Neural cell (in vitro differentiated cells): ENCODE data around the gene SLC25A47.

Experiments
- EP300 ChIP-seq: fragments of 450-650 bp; conservative IDR thresholded peaks from 2 replicates; pipeline ENCODE4 v1.6.1; 2014; ENCODE audit warnings: antibody characterized with exemption, mild to moderate bottlenecking, moderate library complexity; ENCODE audit not compliant: poor library complexity, severe bottlenecking
- EZH2 ChIP-seq: fragments of 200-600, 300-800 bp; shearing (Covaris generic), sonication (generic); IDR thresholded peaks from 2 replicates; pipeline ENCODE4 v1.6.1; 2014; ENCODE audit warnings: antibody characterized with exemption, low read length, borderline replicate concordance, mild to moderate bottlenecking; ENCODE audit not compliant: insufficient read depth, poor library complexity, severe bottlenecking
- POLR2AphosphoS5 ChIP-seq: IDR thresholded peaks from 2 replicates; pipeline ENCODE4 v1.6.1; 2012
- TAF1 ChIP-seq: IDR thresholded peaks from 2 replicates; pipeline ENCODE4 v1.6.1; 2012; ENCODE audit warnings: low read depth
- TF ChIP-seq, protein P1 (sequence below): fragments of 450-650 bp; IDR thresholded peaks from 2 replicates; pipeline ENCODE4 v1.5.1; 2014; ENCODE audit warnings: antibody characterized with exemption, mild to moderate bottlenecking, moderate library complexity; ENCODE audit not compliant: poor library complexity, severe bottlenecking

DNA sequence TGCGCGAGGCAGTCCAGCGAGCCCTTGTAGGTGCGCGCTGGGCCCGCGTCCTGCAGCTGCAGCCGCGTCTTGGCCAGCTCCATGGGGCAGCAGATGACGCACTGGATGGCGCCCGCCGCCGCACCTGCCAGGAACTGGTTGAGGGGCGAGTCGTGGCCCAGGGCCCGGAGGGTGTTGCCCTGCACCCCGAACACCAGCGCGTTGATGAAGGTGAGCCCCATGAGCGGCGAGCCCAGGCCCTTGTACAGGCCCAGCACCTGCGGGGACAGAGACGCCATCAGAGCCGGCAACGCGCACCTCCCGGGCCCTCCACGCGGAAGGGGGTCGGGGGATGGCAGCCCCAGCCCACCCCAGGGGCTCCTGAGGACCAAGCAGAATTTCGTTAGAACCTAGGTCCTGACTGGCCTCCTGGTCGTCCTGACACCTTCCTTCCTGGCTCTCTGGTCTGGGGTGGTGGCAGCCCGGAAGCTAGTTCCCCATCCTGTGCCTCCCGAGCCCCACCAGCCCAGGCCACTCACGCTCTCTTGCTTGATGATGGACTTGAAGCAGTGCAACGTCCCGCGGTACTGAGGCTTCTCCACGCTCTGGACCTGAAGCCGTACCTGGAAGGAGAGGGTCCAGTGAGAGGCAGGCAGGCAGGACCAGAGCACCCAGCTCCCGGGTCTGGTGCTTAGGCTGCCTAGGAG is 30.2 kb upstream of the SLC25A47 start:
- TF ChIP-seq EP300 = no peak
- TF ChIP-seq, protein P1, sequence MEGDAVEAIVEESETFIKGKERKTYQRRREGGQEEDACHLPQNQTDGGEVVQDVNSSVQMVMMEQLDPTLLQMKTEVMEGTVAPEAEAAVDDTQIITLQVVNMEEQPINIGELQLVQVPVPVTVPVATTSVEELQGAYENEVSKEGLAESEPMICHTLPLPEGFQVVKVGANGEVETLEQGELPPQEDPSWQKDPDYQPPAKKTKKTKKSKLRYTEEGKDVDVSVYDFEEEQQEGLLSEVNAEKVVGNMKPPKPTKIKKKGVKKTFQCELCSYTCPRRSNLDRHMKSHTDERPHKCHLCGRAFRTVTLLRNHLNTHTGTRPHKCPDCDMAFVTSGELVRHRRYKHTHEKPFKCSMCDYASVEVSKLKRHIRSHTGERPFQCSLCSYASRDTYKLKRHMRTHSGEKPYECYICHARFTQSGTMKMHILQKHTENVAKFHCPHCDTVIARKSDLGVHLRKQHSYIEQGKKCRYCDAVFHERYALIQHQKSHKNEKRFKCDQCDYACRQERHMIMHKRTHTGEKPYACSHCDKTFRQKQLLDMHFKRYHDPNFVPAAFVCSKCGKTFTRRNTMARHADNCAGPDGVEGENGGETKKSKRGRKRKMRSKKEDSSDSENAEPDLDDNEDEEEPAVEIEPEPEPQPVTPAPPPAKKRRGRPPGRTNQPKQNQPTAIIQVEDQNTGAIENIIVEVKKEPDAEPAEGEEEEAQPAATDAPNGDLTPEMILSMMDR = no peak
- no peak for TF ChIP-seq EZH2
- no peak for TF ChIP-seq POLR2AphosphoS5
- no peak for TF ChIP-seq TAF1
